GM12878 (cell line): ENCODE results near the gene CENPX. TPM values are rescaled to one million over a fixed set of nuclear protein-coding genes. Genes with fewer than 3 reads are reported as not detected.

Source experiments
- BHLHE40 ChIP-seq, 2 experiments: fragments of 450-650 bp in 1 of 2; IDR thresholded peaks; 2 replicates each; pipeline ENCODE4 v1.6.1; 2011 to 2017; ENCODE audit warnings: low read depth in 2 of 2, borderline replicate concordance in 1 of 2, improper control_type of control experiment in 1 of 2, low read length in 1 of 2, mild to moderate bottlenecking in 1 of 2
- CBFB ChIP-seq: IDR thresholded peaks from 2 replicates; pipeline ENCODE4 v1.6.1; 2016; ENCODE audit warnings: antibody characterized with exemption, low read depth
- CHD2 ChIP-seq: IDR thresholded peaks from 2 replicates; pipeline ENCODE4 v1.6.1; 2011; ENCODE audit warnings: low read depth, low read length, improper control_type of control experiment, borderline replicate concordance
- CREB1 ChIP-seq: IDR thresholded peaks from 2 replicates; pipeline ENCODE4 v1.6.1; 2012; ENCODE audit warnings: low read depth, mild to moderate bottlenecking, inconsistent platforms
- ESRRA ChIP-seq: IDR thresholded peaks from 2 replicates; pipeline ENCODE4 v1.6.1; 2012; ENCODE audit warnings: mild to moderate bottlenecking, low read length, improper control_type of control experiment
- FOS ChIP-seq: IDR thresholded peaks from 3 replicates; pipeline ENCODE4 v1.6.1; 2011; ENCODE audit warnings: borderline replicate concordance; ENCODE audit not compliant: insufficient read length; ENCODE audit errors: extremely low read depth
- GABPA ChIP-seq: IDR thresholded peaks from 2 replicates; pipeline ENCODE4 v1.6.1; 2014; ENCODE audit warnings: antibody characterized with exemption, low read depth, mild to moderate bottlenecking, inconsistent platforms
- HCFC1 ChIP-seq: fragments of 150-350 bp; IDR thresholded peaks from 2 replicates; pipeline ENCODE4 v1.6.1; 2014; ENCODE audit warnings: low read length
- JUNB ChIP-seq: IDR thresholded peaks from 2 replicates; pipeline ENCODE4 v1.6.1; 2016; ENCODE audit warnings: antibody characterized with exemption, mild to moderate bottlenecking
- JUND ChIP-seq: IDR thresholded peaks from 2 replicates; pipeline ENCODE4 v1.6.1; 2012; ENCODE audit warnings: low read depth, mild to moderate bottlenecking, low read length, improper control_type of control experiment, moderate library complexity
- KDM1A ChIP-seq: fragments of 200-600 bp; sonication (generic); IDR thresholded peaks from 2 replicates; pipeline ENCODE4 v1.6.1; 2016; ENCODE audit warnings: borderline replicate concordance
- LARP7 ChIP-seq: fragments of 450-650 bp; IDR thresholded peaks from 2 replicates; pipeline ENCODE4 v1.6.1; 2017; ENCODE audit warnings: mild to moderate bottlenecking
- MEF2B ChIP-seq: fragments of 450-650 bp; IDR thresholded peaks from 2 replicates; pipeline ENCODE4 v1.6.1; 2018; ENCODE audit warnings: mild to moderate bottlenecking, moderate library complexity; ENCODE audit not compliant: partially characterized antibody, poor library complexity, severe bottlenecking
- MLLT1 ChIP-seq: fragments of 450-650 bp; IDR thresholded peaks from 2 replicates; pipeline ENCODE4 v1.6.1; 2016; ENCODE audit warnings: mild to moderate bottlenecking
- MYB ChIP-seq: fragments of 150-350 bp; IDR thresholded peaks from 2 replicates; pipeline ENCODE4 v1.6.1; 2014; ENCODE audit warnings: mild to moderate bottlenecking, low read depth, low read length, borderline replicate concordance
- NFIC ChIP-seq: IDR thresholded peaks from 2 replicates; pipeline ENCODE4 v1.6.1; 2012; ENCODE audit warnings: low read depth, mild to moderate bottlenecking, inconsistent platforms, low read length, moderate library complexity
- NR2C1 ChIP-seq: fragments of 450-650 bp; IDR thresholded peaks from 2 replicates; pipeline ENCODE4 v1.6.1; 2017; ENCODE audit warnings: antibody characterized with exemption, mild to moderate bottlenecking, moderate library complexity
- PAX5 ChIP-seq: IDR thresholded peaks from 2 replicates; pipeline ENCODE4 v1.6.1; 2011; ENCODE audit warnings: low read depth, low read length, borderline replicate concordance
- POLR2A ChIP-seq: IDR thresholded peaks from 2 replicates; pipeline ENCODE4 v1.6.1; 2011; ENCODE audit warnings: low read depth, mild to moderate bottlenecking, low read length
- RFX5 ChIP-seq: IDR thresholded peaks from 2 replicates; pipeline ENCODE4 v1.6.1; 2011; ENCODE audit warnings: low read depth, low read length, improper control_type of control experiment
- SRF ChIP-seq, 2 experiments: IDR thresholded peaks; 2 replicates each; pipeline ENCODE4 v1.6.1; 2011; ENCODE audit warnings: low read depth in 2 of 2, low read length in 2 of 2, mild to moderate bottlenecking in 1 of 2, moderate library complexity in 1 of 2
- TCF12 ChIP-seq: IDR thresholded peaks from 2 replicates; pipeline ENCODE4 v1.6.1; 2011; ENCODE audit warnings: low read depth, mild to moderate bottlenecking, low read length
- ZNF384 ChIP-seq: IDR thresholded peaks from 2 replicates; pipeline ENCODE4 v1.6.1; 2012; ENCODE audit warnings: low read depth, mild to moderate bottlenecking, low read length, improper control_type of control experiment, borderline replicate concordance
- polyA plus RNA-seq, 11 experiments: library from polyadenylated mRNA; depleted of rRNA in 4 of 11; unstranded in 6 of 11; stranded (reverse) in 5 of 11; fragments of >200 nt; fragmentation: Nextera tagmentation in 4 of 11; fragmentation: Illumina TruSeq in 1 of 11; extraction: Ambion mirVana in 4 of 11; extraction: Trizol in 1 of 11; gene quantifications; 1 replicate in 1 of 11; 2 replicates in 10 of 11; pipeline versions ENCODE4 v1.2.1 to v1.2.3, GENCODE V29; 2011 to 2016; ENCODE audit warnings: inconsistent platforms in 2 of 11, missing spikeins in 2 of 11, low read depth in 1 of 11
- total RNA-seq, 4 experiments: library from RNA; depleted of rRNA in 3 of 4; stranded (reverse); fragments of >200 nt in 3 of 4; fragmentation: Illumina TruSeq in 1 of 4; extraction: Trizol in 1 of 4; gene quantifications; 2 replicates each; pipeline versions ENCODE4 v1.2.1 to v1.2.3, GENCODE V29; 2013 to 2021
- TF ChIP-seq, protein P1 (sequence below): fragments of 450-650 bp; IDR thresholded peaks from 2 replicates; pipeline ENCODE4 v1.6.1; 2018; ENCODE audit warnings: borderline replicate concordance, mild to moderate bottlenecking; ENCODE audit not compliant: partially characterized antibody
- TF ChIP-seq, protein P2 (sequence below): fragments of 450-650 bp; formaldehyde crosslinking; IDR thresholded peaks from 2 replicates; pipeline ENCODE4 v1.4.0; 2022; ENCODE audit warnings: mild to moderate bottlenecking, moderate library complexity

The CENPX gene
- total and polyA plus RNA-seq, 10 of the 15 experiments (the other 5 are each of a cell fraction or from before 2014, with no cell fraction given) = 11.7 to 182 (median 71.9) TPM

DNA sequence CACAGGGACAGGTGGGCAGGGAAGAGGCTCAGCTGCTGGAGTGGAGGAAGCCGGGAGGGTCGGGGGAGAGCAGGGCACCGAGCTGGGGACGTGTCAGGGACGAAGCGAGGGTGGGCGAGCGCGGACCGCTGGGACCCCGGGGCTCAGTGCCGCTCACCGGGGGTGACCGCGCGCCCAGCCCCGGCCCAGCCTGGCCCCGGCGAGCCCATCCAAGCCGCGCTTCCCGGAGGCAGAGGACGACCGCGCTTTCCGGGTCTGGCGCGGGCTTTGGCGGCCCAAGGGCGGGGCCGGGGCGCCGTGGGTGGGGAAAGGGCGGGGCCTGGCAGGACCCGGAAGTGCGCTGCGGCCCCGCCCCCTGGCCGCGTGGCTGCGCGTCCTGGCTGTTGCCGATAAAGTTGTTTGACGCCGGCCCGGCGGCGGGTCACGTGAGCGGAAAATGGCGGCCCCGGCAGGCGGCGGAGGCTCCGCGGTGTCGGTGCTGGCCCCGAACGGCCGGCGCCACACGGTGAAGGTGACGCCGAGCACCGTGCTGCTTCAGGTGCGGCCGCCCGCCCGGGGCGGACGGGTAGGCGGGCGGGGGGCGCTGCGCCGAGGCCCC is 45.4 kb downstream of the CENPX start, which contains the start of gene ASPSCR1 (continued):
- TF ChIP-seq SRF (IDR thresholded peaks at IDR 0.05; ENCODE audit: low read depth in 2 of 2, low read length in 2 of 2) = 0 out of 4 replicates have a peak, but pooled peaks of 1 of the 2 experiments have one; percentile 38
- TF ChIP-seq ZNF384 = no peak
- no peak for TF ChIP-seq CBFB
- TF ChIP-seq CHD2 = no peak
- TF ChIP-seq JUNB = no peak
- TF ChIP-seq PAX5 = peak; percentile 64; the same call in 1 of the 2 replicates
- peak; percentile 92 for TF ChIP-seq LARP7
- no peak for TF ChIP-seq JUND
- peak; percentile 79 for TF ChIP-seq HCFC1
- no peak for TF ChIP-seq FOS
- no peak for TF ChIP-seq GABPA
- no peak for TF ChIP-seq RFX5
- TF ChIP-seq MLLT1 = no peak
- TF ChIP-seq, protein P1, sequence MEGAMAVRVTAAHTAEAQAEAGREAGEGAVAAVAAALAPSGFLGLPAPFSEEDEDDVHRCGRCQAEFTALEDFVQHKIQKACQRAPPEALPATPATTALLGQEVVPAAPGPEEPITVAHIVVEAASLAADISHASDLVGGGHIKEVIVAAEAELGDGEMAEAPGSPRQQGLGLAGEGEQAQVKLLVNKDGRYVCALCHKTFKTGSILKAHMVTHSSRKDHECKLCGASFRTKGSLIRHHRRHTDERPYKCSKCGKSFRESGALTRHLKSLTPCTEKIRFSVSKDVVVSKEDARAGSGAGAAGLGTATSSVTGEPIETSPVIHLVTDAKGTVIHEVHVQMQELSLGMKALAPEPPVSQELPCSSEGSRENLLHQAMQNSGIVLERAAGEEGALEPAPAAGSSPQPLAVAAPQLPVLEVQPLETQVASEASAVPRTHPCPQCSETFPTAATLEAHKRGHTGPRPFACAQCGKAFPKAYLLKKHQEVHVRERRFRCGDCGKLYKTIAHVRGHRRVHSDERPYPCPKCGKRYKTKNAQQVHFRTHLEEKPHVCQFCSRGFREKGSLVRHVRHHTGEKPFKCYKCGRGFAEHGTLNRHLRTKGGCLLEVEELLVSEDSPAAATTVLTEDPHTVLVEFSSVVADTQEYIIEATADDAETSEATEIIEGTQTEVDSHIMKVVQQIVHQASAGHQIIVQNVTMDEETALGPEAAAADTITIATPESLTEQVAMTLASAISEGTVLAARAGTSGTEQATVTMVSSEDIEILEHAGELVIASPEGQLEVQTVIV = peak; percentile 70
- peak; percentile 74 for TF ChIP-seq NR2C1
- peak; percentile 88 for TF ChIP-seq POLR2A
- no peak for TF ChIP-seq MYB
- no peak for TF ChIP-seq MEF2B
- peak; percentile 57; the same call in 1 of the 2 replicates for TF ChIP-seq TCF12
- no peak for TF ChIP-seq NFIC
- TF ChIP-seq CREB1 = peak; percentile 88
- TF ChIP-seq, protein P2, sequence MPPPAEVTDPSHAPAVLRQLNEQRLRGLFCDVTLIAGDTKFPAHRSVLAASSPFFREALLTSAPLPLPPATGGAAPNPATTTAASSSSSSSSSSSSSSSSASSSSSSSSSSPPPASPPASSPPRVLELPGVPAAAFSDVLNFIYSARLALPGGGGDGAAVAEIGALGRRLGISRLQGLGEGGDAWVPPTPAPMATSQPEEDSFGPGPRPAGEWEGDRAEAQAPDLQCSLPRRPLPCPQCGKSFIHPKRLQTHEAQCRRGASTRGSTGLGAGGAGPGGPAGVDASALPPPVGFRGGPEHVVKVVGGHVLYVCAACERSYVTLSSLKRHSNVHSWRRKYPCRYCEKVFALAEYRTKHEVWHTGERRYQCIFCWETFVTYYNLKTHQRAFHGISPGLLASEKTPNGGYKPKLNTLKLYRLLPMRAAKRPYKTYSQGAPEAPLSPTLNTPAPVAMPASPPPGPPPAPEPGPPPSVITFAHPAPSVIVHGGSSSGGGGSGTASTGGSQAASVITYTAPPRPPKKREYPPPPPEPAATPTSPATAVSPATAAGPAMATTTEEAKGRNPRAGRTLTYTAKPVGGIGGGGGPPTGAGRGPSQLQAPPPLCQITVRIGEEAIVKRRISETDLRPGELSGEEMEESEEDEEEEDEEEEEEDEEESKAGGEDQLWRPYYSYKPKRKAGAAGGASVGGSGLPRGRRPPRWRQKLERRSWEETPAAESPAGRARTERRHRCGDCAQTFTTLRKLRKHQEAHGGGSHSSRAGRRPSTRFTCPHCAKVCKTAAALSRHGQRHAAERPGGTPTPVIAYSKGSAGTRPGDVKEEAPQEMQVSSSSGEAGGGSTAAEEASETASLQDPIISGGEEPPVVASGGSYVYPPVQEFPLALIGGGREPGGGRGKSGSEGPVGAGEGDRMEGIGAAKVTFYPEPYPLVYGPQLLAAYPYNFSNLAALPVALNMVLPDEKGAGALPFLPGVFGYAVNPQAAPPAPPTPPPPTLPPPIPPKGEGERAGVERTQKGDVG (CRISPR knock-in tag) = no peak
- no peak for TF ChIP-seq KDM1A
- peak; percentile 98 to 100 for TF ChIP-seq BHLHE40 (IDR thresholded peaks at IDR 0.05; ENCODE audit: borderline replicate concordance in 1 of 2, low read depth in 2 of 2, low read length in 1 of 2)
- TF ChIP-seq ESRRA = no peak
